ENCODE measurements around the gene TRPM6.

Gene TRPM6

DNA sequence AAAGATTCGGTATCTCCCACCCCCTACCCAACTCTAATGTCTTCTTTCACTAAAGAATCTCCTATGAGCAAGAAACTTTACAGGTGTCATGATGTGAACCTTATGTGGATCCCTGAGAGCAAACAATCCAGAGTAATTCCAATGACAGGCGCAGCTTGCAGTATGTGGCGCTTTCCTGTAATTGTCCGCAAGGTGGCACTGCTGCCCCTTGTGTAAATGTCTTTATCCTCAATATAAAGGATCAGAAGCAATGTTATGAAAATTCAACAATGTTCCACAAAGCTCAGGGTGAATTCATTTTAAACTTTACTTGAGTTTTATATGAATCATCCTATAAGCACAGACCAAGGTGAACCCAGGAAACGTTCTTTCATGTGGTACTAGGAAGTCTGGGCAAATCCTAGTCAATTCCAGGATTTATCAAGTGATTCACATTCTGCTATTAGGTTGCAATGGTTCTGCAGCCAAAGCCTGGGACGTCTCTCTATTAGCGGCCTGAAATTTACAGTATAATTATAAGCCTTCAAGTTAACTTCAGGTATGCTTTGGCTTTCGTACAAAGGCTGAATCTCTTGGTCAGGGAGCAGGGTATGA, 113.7 kb downstream of the TRPM6 start:
- peak; percentile 29 for DNase-seq (ENCODE audit: low read depth)

DNA sequence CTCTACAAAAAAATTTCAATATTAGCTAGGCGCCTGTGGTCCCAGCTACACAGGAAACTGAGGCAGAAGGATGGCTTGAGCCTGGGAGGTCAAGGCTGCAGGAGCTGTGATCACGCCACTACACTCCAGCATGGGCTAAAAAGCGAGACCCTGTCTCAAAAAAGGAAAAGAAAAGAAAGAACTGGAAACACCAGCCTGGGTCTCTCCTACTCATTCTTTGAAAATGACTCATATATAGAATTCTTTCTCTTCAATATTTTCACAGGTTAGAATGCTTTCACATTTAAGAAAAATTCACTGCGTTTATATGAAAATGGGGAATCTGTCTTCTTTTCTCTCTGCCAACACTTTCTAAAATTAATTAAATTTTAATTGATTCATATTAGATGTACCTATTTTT, 115.6 kb downstream of the TRPM6 start:
- no peak for DNase-seq (ENCODE audit: low read depth)

DNA sequence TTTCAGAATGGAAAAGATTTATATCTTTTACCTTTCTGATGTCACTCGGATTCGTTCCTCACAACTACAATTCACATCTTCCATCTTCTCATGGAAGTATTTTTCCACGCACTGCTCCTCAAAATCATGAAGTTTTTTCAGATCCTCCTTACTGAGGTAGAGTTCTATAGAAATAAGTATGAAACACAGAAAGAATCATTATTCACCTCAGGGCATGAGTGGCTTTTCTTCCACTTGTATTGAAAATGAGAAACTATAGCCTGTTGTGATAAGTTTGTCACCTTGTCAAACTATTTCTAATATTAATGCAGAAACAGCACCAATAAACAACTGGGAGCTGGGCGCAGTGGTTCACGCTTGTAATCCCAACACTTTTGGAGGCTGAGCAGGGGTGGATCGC, 116.0 kb downstream of the TRPM6 start:
- no peak for DNase-seq (ENCODE audit: low read depth)

DNA sequence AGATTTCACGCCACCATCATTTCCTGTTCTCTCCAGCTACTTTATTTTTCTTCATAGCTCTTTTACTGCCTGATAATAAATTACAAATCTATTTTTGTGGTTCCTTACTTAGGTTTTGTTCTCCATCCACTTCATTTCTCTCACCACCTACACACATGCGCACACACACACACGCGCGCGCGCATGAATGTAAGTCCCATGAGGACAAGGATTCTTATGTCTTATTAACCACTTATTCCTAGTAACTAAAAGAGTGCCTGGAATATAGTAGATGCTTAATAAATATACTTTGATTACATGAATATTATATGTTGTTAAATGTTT, 116.5 kb downstream of the TRPM6 start:
- no peak for DNase-seq (ENCODE audit: low read depth)

DNA sequence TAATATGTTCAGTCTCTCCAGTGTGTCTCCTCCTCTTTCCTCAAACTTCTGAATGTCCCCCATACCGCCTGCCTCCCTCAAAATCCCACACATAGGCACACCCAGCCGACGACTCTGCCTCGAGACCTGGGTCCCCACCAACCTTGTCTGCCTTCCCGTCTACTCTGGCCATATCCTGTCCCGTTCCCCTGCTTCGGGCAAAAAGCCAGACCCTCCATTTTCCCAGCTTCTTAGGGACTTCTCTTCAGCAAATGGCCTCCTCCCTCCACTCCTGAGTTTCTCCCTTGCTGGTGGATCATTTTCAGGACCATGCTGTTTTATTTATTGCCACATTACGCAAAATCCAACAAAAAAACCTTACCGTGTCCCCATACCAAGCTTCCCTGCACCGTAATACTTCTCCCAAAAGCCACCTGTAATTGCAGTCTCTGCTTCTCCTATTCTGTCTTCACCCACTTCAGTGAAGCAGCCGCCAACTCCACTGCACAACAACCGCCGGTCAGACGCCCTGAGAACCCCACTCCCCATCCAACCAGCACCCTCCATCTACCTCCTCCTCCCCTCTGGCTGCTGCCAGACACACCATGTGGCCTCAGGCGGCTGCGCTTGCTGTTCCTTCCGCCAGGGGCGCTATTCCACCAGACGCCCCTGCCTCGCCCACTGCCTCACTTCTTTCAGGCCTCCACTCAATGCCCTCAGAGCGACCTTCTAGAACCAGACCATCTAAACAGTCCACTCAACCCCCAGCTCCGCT, 117.0 kb downstream of the TRPM6 start:
- DNase-seq (ENCODE audit: low read depth), result peak; percentile 7

DNA sequence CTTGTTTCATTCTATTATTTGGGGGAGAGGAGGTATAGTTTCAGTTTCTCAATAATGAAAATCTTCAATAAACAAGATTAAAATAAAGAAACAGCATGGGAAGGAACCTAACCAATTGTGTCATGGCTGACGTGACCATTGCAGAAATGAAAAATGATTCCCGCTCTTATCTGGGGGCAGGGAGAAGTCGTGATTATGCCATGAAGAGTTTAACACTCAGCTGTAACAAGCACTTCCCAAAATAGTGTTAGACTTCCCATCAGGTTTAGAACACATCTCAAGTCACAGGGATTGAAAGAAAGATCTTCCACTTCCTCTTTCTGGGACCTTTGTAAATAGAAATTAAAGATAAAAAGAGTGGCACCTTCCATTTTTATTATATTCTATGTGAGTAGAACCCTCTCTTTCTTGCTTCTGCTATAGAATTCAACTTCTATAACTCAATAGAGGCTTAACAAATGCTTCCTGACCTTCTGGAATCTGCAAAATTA, 122.2 kb downstream of the TRPM6 start:
- no peak for DNase-seq (ENCODE audit: low read depth)

DNA sequence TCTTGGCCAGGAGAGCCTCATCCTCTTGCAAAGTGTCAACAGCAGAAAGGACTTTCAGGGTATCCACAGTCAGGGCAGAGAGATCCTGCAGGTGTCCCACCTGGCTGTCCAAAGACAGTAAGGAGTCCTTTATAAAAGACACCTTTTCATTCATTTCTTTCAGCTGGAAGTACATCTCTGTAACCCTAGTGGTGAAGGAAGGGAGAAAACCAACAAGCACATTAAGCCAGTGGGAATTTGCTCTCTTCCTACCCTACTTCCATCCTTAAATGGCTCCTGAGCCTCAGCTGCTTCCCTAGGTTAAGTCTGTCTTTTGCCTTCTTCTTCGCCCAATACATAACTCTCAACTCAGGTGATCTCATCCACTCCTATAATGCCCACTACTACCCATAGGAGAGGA, 124.8 kb downstream of the TRPM6 start:
- DNase-seq (ENCODE audit: low read depth), result no peak

DNA sequence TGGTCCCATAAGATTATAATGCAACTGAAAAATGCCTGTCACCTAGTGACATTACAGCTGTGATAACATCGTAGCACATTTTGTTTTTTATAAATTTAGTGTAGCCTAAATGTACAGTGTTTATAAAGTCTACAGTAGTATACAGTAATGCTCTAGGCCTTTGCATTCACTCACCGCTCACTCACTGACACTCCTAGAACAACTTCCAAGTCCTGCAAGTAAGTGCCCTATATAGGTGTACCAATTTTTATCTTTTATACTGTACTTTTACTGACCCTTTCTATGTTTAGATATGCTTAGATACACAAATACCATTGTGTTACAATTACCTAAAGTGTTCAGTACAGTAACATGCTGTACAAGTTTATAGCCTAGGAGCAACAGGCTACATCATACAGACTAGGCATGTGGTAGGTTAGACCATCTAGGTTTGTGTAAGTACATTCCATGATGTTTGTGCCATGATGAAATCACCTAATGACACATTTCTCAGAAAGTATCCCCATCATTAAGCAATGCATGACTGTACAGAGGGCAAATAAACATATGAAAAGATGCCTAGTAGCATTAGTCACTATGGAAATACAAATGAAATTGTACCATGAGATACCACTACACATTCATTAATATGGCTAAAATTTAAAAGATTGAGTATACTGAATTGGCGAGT, 127.6 kb downstream of the TRPM6 start:
- no peak for DNase-seq (ENCODE audit: low read depth)

DNA sequence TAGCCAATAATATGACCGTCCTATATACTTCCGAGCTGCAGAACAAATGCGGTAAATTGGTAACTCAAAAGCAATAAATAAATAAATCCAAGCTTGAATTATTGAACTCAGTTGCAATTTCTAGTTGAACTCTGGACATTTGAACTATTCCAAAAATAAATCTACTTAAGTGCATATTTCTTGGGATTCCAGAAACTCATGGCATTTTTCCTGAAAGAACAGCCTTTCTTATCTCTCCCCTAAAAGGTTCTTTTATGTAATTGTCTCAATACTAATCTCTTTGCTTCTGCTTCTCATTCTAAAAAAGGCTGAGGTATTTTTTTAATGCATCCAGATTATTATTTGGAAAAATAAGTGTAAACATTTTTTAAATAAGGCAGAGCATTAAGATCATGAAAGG, 131.7 kb downstream of the TRPM6 start:
- DNase-seq (ENCODE audit: low read depth), result no peak

DNA sequence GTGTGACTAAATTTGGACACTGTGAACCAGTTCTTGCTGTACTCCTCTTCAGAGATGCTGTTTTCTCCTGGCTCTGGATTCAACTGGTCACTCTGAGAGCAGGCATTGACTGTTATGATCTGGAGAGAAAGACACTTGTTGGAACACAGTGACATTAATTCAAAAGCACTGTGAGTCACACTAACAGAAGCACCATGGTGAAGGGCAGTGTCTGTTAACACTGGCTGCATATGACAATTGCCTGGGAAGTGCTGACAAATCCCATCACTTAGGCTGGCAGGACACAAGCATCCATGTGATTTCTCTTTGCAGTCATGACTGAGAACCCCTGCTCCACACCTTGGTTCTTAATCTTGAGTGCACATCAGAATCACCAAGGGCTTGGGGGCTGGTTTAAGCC, 132.4 kb downstream of the TRPM6 start:
- no peak for DNase-seq (ENCODE audit: low read depth)

DNA sequence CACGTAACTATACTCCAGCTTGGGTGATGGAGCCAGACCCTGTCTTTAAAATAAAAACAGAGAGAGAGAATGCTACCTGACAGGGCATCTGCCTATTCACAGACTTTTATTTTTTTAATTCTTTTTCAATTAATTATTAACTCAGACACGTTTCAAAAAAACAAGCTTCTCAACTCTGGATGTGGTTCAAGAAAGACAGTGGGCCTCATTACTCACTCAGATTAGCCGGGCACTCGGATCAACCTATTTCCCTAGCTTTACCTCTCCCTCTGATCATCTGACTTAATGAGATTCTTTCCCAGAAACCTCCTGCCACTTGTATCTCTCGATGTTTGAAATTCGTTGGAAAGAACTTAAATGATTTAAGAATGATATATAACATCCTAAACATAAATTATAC, 134.1 kb downstream of the TRPM6 start:
- no peak for DNase-seq (ENCODE audit: low read depth)

DNA sequence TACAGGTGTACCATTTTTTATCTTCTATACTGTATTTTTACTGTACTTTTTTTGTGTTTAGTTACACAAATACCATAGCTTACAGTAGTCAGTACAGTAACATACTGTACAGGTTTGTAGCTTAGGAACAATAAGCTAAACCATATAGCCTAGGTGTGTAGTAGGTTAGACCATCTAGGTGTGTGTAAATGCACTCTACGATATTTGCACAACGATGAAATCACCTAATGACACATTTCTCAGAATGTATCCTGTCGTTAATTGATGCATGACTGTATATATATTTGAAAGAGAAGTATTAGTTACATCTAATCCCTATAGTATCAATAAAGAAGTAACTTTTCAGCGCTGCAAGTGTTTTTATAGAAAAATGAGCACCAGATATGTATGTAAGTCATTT, 138.8 kb downstream of the TRPM6 start:
- no peak for DNase-seq (ENCODE audit: low read depth)

DNA sequence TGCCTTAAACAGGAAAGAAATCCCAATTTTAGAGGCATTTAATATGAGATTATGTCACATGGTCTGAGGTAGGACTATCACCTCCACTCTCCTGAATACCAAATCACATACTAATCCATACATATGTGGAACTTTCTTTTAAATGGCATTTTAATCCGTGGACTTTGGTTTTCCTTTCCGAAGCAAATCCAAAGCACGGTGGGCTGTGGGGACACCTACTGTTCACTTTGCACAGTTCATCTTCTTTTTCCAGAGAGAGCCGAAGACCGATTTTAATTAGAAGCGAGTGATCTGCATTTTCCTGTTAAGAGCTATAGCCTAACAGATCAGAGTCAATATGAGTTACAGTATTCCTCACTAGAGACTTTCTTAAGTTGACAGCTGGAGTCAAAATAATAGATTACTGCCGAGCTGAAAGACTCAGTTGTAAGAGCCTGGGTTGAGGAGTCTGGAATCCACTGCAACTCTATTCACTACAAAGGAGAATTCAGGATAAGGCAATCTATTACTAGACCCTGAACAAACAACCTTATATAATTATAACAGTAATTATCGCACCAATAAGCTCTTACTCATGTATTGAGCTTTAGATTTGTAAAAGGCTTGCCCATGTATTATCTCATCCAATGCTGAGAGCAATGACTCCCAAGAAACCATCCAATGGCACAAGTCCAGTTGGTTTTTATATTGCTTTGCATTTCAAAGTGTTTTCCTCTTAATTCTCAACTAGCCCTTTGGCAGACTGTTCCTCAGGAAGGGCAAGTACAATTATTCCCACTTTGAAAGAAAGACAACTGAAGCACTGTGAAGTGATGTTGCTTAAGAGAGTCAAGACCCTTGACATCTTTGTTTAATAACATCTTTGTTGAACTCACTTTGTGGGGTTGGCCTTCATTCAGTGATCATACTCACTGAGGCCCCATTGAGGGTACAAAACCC, 144.7 kb downstream of the TRPM6 start:
- no peak for DNase-seq (ENCODE audit: low read depth)

DNA sequence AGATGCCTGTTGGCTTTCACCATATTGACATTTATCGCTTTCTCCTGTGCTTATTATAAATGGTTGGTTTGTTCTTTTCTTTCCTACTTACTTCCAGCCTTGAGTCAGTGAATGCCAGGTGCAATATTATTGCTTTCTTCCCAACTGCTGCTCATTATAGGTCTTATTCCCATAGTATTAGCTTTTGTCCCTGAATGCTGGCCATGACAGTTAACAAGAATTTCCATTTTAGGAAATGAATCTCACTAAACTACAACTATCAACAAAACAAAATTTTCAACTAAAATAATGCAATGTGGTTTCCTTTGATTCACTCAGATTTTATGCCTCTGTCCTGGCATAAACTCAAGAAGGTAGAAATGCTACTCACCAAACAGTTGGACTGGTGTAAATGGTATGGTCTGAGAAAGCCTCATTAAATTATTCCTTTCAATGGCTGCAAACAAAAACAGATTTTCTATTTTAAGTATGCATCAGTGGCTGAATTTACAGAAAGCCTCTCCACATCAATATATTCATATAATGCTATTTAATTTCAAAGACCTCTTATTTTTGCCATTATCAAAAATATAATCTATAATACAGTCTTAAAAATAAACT, 145.4 kb downstream of the TRPM6 start:
- no peak for DNase-seq (ENCODE audit: low read depth)

DNA sequence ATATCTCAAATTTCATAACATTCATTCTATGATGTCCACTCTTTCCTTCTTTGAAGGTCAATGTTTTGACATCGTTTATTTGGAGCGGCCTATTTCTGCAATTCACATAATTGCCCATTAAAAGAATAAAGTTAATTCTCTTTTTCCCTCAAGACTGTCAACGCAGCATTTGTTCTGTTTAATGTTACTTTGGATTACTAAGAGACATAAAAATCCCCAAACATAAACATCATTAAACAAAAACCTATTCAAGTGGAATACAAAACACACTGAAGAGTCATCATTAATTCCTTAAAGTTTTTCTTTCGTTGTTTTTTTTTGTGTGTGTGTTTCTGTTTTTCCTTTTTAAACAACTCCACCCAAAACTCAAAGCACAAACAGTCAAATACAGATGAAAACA, 151.1 kb downstream of the TRPM6 start:
- DNase-seq (ENCODE audit: low read depth), result no peak

DNA sequence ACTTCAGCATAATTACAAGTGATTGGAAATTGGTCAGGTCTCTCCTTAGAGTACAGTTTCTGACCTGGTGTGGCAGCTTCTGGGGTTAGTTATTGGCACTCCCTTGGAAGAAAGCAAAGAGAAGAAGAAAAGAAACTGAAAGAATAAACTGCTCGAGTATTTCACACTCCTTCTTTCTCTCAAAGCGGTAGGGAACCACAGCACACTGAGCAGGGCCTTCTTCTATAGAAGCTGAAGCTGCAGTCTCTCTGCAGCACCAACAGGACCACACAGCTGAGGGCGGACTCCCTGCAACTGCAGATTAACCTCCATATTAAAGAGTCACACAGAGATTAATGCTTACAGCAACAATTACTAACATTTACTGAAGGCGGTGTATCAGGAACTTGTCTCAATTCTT, 152.0 kb downstream of the TRPM6 start:
- no peak for DNase-seq (ENCODE audit: low read depth)

DNA sequence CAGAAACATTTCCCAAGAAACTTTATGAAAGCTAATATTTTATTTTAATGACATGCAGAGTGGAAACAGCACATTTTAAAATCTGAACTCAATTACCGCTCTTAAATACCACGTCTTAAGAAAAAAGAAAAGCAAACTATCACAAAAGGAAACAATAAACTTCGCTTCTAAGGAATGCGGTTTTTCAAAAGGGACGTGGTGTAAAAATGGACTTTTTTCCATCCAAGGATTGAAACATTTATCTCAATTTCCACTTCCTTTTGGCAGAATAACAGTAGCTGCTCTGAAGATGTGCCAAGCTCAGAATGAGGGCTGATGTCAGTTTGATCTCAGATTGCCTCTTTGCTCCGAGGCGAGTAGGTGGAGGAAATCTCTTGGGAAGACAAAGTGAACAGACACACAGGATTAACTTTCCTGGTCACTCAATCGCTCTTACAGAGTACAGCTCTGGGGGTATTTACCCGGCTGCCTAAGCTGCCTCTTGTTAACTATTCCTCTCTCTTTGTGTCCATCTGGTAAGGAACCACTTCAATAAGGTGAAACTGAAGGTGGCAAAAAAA, 158.5 kb downstream of the TRPM6 start:
- DNase-seq (ENCODE audit: low read depth), result no peak

DNA sequence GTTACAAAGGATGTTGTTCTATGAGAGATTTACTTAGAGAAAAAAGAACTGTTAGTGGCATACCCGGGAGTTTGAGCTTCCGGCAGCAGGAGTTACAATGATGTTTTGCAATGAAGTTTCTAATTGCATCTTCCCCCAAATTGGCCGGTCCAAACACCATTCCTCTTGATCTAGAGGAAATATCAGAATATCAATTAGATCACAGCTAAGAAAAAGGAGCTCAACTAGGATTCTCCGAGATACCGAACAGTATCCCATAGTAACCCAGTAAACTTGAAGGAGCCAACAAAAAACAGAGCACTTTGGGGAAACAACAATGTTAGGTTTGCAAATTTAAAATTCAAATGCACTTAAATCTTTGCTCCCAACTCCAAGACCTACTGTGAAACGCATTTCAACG, 159.5 kb downstream of the TRPM6 start:
- DNase-seq (ENCODE audit: low read depth), result no peak

DNA sequence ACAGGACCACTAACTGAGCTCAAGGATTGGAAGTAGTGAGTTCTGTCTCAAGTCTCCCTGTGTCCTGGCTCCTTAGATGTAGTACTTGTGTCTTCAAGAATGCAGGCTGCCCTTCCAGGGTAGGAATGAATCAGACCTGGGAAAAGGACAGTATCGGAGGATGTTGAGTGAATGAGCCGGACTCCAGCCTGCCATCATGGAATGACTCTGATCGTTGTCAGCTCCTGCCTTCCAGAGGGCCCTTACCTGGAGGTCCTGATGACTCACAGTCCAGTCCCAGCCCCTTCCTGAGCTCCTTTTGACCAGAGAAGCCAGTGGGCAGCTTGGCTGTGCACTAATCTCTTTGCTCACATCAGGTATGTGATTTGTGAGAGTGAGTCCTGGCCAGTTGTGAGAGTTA, 161.1 kb downstream of the TRPM6 start:
- DNase-seq (ENCODE audit: low read depth), result no peak

DNA sequence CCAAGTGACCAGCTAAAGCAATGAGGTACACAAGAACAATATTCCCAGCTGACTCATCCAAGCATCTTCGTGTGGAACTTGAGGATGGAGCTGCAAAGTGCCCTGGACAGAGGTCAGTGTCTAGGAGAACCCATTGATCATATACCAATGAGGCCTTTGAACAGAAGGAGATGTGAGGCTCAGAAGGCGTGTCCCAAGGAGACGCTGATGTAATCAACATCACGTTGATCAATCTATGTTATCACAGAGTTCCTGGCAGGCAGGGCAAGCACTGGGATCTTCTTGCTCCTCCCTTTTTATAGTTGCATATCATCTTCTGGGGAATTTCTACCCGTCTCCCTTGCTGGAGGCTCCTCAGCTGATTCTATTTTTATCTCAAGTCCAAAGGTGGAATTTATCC, 163.4 kb downstream of the TRPM6 start:
- DNase-seq (ENCODE audit: low read depth), result no peak
